Measurements from ENCODE around the gene RESP18.

Gene RESP18

DNA sequence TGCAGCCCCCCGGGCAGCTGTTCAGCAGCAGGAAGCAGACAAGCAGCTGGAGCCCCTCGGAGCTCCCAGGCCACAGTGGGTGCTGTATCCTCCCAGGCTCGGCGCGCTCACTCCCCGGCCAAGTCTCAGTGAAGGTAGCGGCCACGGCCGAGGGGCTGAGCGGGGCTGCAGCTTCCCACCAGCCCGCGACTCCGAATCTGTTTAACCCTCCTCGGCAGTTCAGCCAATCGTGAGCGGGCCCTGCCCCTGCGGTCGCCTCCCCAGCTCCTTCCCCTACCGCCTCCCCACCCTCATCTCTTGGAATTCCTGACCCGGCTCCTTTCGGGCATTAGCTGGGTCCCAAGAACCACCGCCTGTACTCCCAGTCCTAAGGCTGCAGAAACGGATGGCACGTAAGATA is at the start of gene RESP18:
RESP18 (minus strand) TSS at position 203 of the 400 bp plus-strand sequence.
- DNase-seq (ENCODE audit: low spot score) = no peak

DNA sequence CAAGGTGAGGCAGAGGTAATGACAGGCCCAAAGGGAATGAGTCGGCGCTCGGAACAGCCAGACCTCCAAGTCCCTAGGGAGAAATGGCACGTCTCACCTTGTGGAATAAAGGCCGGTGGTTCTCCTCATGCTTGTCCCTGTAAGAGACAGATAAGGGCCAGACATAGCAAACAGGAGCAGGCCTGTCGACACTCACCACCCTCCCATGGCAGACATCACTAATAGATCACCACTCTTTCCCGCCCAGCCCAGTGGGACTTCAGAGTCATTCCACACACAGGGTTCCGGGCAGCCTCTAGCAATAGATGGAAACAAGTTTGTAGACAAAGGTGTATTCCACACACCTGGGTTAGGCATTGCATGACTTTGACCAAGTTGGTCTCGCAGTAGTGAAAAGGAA is 48.9 kb upstream of the RESP18 start:
- no peak for DNase-seq (ENCODE audit: low spot score)

DNA sequence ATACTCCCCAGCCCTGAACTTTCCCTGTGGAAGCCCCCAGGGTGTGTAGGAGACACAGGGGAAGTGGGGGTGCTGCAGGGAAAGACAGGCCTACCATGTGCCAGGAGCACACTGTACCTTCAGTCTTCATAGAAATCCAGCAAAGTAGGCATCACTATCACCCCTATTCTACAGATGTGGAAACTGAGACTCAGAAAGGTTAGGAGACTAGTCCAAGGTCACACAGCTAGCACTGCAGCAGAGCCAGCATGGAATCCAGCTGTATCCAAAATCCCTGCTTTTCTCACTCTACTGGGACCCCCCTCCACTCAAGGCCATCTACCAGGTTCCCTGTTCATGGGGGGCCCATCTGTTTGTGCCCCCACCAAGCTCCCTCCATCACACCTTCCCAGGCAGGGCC is 48.4 kb upstream of the RESP18 start:
- no peak for DNase-seq (ENCODE audit: low spot score)

DNA sequence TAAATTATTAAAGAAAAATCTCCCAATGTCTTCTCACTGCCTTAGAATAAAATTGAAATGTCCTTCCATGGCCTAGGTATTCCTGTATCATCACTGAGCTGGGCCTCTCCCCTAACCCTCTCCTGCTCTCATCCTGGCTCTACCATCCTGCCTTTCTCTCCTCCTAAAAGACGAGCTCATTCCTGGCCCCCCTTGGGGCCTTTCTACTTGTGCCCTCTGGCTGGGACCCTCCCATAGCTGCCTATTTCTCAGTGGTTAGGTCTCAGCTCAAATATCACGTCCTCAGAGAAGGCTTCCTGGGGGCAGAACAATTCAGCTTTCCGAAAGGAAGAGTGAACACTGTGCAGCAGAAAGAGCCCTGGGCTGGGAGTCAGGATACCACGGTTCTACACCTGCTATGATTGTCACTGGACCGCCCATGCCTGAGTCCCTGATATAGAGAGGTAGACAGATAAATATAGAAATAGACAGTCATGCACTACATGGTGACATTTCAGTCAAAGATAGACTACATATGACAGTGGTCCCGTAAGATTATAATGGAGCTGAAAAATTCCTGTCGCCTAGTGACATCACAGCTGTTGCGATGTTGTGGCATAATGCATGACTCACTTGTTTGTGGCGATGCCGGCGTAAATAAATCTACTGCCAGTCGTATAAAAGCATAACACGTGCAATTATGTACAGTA is 45.8 kb upstream of the RESP18 start:
- DNase-seq (ENCODE audit: low spot score) = no peak

DNA sequence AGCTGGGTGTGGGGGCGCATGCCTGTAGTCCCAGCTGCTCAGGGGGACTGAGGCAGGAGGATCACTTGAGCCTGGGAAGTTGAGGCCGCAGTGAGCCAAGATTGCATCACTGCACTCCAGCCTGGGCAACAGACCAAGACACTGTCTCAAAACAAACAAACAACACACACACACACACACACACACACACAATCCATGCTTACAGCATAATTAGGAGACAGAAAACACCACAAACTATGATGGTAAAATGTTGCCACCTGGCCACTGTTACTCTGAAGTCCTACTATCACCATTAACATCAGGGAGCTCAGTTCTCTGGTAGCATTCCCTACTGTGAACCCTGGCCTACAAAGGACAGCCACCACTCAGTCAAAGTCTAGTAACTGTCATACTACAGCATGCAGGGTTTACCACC is 36.9 kb upstream of the RESP18 start:
- DNase-seq (ENCODE audit: low spot score) = no peak

DNA sequence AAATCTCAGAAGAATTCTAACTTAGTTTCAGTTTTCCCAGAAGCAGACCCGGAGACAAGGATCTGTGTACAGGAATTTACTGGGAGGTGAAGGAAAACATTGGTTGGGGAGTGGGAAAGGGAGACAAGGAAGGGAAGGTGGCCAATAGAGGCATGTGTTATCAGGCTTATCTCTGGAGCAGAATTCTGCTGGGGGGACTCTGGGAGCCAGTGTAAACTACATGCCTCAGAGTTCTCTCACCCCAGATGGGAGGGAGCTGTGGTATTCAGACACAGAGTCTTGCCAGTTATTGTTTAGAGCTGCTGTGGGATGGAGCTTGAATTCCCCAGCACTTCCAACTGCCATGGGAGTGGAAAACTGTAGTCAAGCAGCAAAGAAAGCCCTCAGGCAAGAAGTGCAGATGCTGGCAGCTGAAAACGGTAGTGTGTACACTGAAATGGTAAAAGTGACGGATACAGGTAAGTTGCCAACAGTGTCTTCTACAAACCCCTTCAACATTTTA is 36.2 kb upstream of the RESP18 start:
- no peak for DNase-seq (ENCODE audit: low spot score)

DNA sequence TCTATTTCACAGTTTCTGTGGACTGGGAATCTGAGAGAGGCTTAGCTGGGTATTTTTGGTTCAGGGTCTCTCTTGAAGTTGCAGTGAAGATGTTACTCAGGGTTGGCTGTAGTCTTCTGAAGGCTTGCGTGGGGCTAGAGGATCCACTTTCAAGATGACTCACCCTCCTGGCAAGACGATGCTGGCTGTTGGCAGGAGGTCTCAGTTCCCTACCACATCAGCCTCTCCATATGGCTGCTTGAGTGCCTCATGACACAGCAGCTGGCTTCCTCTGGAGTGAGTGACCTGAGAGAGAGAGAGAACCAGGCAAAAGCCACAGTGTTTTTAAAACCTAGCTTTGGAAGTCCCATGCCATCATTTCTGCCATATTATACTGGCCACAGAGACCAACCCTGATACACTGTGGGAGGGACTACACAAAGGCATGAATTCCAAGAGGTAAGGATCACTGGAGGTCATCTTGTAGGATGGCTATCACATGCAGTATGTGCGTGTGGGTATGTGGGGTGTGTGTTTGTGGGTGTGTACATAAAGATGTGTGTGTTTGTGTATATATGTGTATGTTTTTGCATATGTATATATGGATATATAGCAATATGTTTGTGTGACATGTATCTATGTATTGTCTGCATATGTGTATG is 30.1 kb upstream of the RESP18 start:
- peak; percentile 42 for DNase-seq (ENCODE audit: low spot score)

DNA sequence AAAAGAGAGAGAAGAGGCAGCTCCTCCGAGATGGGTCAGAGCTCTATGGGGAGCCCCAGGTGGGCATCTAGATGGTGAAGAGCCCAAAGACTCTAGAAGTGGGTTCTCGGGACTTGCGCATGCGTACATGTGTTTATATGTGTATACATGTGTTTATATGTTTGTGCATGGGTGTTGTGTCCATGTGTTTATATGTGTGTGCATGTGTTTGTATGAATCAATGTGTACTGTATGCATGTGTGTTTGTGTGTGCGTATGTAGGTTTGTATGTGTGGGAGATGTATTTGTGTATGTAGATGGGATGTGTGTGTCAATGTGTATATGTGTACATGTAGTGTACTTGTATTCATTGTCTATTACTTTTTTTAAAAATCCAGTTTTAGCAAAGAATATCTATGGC is 29.5 kb upstream of the RESP18 start:
- no peak for DNase-seq (ENCODE audit: low spot score)

DNA sequence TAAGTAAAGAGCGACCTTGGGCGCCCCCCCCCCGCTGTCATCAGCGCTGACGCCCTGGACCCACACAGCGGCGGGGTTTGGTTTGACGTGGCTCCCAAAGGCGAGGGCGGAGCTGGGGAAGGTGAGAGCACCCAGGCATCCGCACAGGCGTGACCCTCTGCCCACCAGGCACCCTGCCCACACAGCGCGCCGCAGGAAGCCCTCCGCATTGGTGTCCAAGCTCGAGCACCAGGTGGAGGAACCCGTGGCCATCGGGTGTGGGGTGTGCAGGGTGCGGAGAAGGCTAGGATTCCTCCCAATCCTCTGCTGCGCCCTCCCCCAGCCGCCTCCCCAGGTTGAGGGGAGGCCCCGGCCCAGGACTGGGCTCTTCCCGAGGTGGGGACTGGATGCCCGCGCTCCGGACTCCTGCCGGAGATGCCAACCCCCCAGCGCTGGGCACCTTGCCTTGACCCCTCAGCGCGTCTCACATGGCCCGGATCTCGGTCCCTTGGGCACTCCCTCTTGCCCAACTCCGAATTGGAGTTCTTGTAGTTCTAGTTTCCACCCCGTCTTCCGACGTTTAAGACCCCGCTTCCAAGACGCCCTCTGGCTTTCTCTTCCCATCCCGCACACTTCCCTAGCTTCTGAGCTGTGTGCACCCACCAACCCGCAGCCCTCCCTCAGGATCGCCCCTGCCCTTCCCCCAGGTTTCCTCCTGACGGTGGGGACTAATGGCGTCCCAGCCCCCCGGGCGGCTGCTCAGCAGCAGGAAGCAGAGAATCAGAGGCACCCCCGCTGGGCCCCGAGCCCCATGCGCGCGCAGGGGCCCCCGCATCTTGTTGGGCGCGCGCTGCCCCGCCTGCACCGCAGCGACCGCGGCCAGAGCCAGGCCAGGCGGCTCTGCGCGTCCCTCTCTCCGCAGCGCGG is 25.9 kb upstream of the RESP18 start:
- DNase-seq (ENCODE audit: low spot score) = no peak

DNA sequence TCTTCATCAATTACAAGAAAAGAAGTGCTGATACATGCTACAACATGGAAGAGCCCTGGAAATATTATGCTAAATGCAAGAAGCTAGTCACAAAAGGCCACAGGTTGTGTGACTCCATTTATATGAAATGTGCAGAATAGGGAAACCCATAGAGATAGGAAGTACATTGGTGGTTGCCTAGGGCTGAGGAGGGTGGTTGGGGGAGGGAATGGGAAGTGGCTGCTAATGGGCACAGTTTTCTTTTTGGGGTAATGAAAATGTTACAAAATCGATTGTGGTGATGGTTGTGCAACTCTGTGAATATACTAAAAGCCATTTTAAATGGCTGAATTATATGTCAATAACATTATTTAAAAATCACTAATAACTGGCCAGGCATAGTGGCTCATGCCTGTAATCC is 24.3 kb upstream of the RESP18 start:
- no peak for DNase-seq (ENCODE audit: low spot score)

DNA sequence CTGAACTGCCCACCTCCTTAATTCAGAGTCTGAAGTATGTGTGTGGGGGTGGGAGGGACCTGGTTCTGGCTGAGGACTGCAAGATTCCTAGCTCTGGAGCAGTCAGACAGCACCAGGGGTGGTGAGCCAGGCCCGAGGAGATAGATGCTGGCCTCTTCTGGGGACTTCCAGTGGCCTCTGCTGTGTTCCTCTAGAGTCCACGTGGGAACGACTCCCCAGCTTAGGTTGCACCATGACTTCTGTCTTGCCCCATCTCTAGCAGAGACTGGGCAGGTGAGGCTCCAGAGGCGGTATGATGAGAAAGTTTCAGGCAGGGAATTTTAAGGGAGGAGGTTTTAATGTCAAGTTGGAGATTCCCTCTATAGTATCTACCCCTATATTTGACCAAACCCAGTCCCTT is 22.0 kb upstream of the RESP18 start:
- DNase-seq (ENCODE audit: low spot score) = no peak

DNA sequence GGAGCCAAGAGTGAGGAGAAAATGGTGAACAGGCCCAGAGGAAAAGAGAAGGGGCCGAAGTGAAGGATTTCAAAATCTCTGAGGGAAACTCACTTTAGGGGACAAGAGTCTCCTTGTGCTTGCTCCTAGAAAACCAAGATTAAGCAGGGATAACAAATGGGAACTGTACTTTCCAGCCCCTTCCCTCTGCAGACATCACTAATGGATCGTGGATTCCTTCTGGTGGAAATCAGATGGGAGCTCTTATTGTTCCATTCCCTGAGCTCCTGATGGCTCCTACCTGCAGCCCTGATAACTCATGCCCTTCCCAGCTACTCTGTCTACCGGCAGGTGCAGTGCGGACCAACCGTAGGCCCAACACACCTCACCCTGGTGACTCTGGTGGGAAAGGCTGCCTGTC is 20.6 kb upstream of the RESP18 start:
- DNase-seq (ENCODE audit: low spot score) = no peak

DNA sequence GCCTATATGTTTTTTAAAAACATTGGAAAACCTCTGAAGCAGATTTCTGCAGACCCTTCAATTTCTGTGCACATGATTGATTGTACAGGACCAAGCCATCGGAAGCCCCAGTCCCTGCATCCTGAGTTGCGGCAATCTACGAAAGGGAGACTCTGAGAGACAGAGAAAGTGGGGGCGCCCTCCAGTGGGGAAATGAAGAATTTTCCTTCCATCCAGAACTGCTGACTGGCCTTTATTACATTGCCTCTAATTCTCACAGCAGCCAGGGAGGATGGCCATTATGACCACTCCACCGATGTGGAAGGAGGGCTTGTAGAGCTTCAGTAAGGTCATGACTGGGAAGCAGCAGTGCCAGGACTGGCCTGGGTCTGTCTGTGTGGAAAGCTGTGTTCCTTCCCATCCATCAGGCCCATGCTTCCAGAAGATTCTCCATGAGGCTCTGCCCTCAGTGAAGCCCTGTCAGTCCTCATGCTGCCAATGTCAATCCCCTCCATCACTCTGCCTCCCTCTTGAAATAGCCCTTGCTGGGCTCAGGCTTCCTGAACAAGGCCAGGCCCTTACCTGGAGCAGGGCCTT is 20.0 kb upstream of the RESP18 start:
- DNase-seq (ENCODE audit: low spot score) = peak; percentile 51

DNA sequence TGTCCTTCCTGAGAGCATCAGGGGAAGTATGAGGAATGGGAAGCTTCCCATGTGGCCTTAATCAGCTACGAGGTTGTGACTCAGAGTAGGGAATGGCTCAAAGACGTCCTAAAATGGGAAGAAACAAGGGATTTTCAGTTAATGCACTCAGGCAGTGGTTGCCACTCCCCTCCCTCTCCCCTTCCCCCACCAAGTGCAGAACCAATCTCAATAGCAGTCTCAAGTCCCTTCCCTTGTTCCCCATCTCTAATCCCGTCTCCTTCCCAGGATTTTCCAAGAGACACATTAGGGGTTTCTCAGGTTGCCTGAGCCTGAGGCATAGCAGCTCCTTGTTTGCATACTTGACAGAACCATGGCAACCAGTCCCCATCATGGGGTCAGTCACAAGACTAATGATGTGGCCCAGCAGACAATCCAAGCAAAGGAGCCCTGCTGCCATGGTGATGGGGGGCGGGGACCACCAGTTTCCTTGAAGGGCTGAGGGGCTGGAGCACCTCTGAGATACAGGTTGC is 18.2 kb upstream of the RESP18 start:
- DNase-seq (ENCODE audit: low spot score) = no peak

DNA sequence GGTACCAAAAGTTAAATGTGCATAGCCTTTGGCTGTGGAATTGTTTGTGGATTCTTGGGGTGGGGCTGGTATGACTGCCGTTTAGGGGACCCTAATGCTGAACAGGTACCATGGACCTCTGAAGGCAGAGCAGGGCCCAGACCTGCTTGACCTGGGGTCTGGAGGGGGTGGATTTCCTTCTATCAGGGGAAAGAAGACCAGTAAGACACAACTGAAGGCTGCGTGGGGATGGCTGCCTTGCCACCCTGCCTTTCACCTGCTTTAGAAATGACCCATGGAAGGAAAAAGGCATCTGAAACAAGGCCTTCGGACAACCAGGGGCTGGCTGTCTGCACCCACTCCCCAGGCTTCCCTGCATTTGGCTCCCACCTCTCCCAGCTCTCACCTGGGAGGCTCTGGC is 17.7 kb upstream of the RESP18 start:
- no peak for DNase-seq (ENCODE audit: low spot score)

DNA sequence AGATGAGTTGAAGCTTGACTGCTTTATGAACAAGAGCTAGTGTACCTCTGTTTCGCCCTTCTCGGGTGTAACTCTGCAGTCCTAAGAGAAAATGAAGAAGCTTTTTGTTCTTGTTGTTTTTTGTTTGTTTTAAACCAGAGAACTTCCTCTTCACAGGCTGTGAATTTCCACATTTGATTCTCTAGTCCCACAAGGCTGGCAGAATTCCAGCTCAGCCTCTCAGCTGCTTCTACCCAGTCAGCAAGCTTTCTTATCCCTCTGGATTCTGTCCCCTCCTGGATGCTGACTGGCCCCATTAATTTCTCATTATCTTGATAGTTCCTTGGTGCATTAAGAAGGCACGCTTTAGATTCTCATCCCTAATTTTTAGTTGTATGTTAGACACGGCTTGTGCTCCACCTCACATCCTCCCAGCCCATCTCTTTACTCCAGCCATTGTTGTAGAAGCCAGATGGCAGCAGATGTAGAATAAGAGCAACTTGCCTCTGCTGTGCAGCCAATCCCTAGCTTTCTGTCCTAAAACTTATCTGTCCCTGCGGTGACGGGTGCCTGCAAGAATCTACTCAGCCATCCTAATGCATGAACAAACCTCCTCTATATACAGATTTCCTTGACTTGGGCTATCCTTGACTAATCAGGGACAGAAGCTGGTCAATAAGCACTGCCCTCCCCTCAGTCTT is 12.3 kb upstream of the RESP18 start:
- DNase-seq (ENCODE audit: low spot score) = no peak

DNA sequence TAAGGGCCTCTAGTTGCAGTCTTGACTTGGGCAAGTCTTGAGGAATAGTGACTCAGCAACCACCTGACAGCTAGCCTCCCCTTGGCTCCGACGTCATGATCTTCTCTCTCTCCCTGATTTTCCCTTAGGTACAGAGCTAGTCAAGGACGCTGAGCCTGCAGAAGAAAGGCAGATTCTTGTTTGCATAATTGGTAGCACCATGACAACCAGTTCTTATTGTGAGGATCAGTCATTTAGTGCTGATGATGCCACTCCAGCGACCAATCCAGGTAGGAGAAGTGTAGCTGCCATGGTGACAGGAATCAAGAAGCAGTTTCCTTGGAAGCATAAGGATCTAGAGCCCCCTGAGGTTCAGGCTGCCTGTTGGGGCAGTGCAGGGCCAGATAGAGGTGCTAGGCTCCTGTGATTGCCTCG is 2.8 kb upstream of the RESP18 start:
- DNase-seq (ENCODE audit: low spot score) = no peak

DNA sequence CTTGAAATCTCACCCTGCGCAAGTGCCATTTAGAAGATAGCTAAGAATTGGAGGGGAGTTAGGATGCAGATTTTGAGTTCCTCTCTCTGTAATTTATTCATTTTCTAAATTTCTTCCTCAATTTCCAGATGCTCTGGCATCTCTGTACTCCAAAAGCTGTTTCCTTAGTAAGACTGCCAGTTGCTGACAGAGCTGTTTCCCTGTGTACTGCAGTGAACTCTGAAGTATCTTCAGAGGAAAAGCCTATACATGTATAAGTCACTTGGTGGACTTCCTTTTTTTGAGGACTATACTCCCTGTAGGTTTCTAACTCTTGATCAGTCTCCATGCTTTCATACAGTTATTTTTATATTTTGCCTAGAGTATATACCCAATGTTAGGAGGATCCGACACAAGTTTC is 1.5 kb upstream of the RESP18 start:
- DNase-seq (ENCODE audit: low spot score) = no peak

DNA sequence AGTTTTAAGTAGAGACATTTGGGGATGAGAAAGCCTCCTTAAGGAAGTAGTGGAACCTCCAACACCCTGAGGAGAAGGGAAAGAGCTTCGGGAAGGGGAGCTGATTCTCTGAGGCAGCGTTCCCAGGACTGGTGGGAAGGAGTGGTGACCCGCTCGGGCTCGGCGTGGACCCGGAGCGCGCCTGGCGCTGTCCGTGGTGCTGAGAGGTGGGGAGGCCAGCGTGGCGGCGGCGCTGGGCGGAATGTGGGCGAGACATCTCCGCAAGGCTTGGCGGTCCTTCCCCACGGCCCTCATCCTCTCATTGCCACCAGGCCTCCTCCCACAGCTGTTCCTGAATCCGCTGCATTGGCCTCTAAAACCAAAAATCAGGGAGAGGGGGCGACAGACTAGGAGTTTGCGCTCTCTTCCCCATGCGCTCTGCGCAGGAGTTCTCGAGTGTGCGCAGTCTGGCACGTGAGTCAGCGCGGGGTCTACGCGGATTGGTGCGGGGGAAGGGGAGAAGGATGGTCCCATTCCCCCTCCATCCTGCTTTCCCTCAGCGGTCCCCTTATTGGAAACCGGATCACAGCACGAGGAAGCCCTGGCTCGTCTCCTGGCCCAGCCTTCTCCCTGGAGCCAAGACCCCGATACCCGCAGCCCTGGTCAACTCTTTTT is 857 bp downstream of the RESP18 start:
- no peak for DNase-seq (ENCODE audit: low spot score)

DNA sequence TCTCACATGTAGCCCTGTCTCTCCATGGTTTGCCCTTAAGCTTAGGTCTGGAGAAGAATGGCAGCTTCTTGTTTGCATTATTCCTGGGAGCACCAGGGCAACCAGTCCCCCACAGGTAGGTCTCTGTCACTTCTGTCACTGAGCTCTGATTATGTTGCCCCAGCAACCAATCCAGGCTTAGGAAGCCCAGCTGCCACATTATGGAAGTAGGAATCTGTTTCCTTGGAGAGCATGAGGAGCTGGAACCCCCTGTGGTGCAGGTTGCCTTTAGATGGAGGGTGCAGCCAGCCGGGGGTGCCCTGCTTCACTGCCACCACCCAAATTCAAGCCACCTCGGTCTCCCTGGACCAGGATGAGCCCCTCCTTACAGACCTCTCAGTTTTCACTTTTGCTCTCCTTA is 4.8 kb downstream of the RESP18 start:
- no peak for DNase-seq (ENCODE audit: low spot score)

DNA sequence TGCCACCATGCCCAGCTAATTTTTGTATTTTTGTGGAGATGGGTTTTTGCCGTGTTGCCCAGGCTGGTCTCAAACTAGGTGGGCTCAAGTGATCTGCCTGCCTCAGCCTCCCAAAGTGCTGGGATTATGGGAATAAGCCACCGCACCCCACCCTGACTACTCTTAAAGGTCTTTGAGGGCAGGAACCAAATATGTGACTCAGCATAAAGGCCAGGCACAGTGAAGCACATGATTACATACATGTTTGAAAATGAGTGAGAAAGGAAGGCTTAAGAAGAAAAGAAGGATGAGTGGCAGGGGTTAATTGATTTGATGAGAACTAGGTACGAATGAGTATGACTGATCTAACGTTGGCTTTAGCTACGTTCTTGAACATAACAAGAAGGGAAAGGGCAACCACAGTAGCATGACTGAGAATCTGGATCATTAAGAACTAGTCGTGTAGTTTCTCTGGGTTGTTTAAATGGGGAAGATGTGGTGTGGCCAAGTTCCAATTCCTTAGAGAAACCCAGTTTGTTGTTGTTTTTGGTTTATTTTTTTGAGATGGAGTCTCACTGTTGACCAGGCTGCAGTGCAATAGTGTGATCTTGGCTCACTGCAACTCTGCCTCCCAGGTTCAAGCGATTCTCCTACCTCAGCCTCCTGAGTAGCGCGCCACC is 6.8 kb downstream of the RESP18 start:
- DNase-seq (ENCODE audit: low spot score) = no peak
